ENCODE data around the gene MAML3. TPM values are rescaled to one million over a fixed set of nuclear protein-coding genes. Genes with fewer than 3 reads are reported as not detected.
A peak's percentile ranks its signal among the peaks of the same experiment; 100 is the strongest.

Gene MAML3
- total and polyA plus RNA-seq, 2 of the 13 experiments (the other 11 are each of a cell fraction or from before 2014, with no cell fraction given) = 0.05 to 0.13 TPM

- TF ChIP-seq CREB1 (IDR thresholded peaks at IDR 0.05) (peak; percentile 44; the same call in 1 of the 2 replicates), CREB1 (CRISPR knock-in tag; IDR thresholded peaks at IDR 0.05) (no peak), FOSL2 (CRISPR knock-in tag; IDR thresholded peaks at IDR 0.05) (peak; percentile 82), TIGD3 (CRISPR knock-in tag; IDR thresholded peaks at IDR 0.05; ENCODE audit: borderline replicate concordance) (no peak)
- H3K36me3 ChIP-seq (replicated peaks in 1 of 2; ENCODE audit: control insufficient read depth in 1 of 2, insufficient read depth in 2 of 2, low read length in 2 of 2) = no peaks in the 10 kb centered on the region
- 52% methylated on average over 14 of the region's 17 CpGs for WGBS (ENCODE audit: low lambda C conversion rate)
- no peak overlapping the region for H3K27ac ChIP-seq (ENCODE audit: extremely low read length, insufficient read depth, low read length)
- CTCF ChIA-PET (ENCODE audit: low intra/inter-chr PET ratio, low total read pairs) = no interaction called here
- intact Hi-C loops (cut with micrococcal nuclease; ENCODE audit: unreplicated experiment) (no loop called here), in situ Hi-C loops (cut with HindIII; ENCODE audit: extremely low pct_ligation_motif_present, low pct_unique_long_range_greater_than_20kb) (no loop called here)
- DNase-seq (ENCODE audit: low spot score) (peak; percentile 16), FAIRE-seq (no peak), ATAC-seq (peak; percentile 44; the same call in 1 of the 3 replicates)
- peaks cover 0 to 13% of the 10 kb centered on the region in 2 experiments; a peak in 1 of 5 replicates for H3K27me3 ChIP-seq (ENCODE audit: control insufficient read depth in 1 of 2, insufficient read depth in 2 of 2, low read length in 2 of 2)
- H3K4me3 ChIP-seq (replicated peaks in 1 of 3; ENCODE audit: insufficient read depth in 1 of 3, low read depth in 2 of 3, low read length in 3 of 3) = no peak overlapping the region
- H2AFZ ChIP-seq (ENCODE audit: low read length) = no peak overlapping the region
- no peaks in the 10 kb centered on the region for H3K4me1 ChIP-seq (ENCODE audit: insufficient read depth, low read length)
- no TSS peak for BruUV-seq (replicated peaks)
- no peak overlapping the region for H3K9ac ChIP-seq (ENCODE audit: insufficient read depth, low read depth, low read length)
- H3K9me3 ChIP-seq (ENCODE audit: low read length) = no peaks in the 10 kb centered on the region
- POLR2A ChIA-PET = no interaction called here
- H4K20me1 ChIP-seq (ENCODE audit: insufficient read depth, low read length) = no peaks in the 10 kb centered on the region
- H3K4me2 ChIP-seq (ENCODE audit: low read depth, low read length) = no peak overlapping the region
- no peaks in the 10 kb centered on the region for H3K79me2 ChIP-seq (ENCODE audit: insufficient read depth, low read length)
Observed at GRCh38 chr4:139988863-139989765, 164.9 kb downstream of the MAML3 start.

- Histone ChIP-seq H3K4me2 (ENCODE audit: low read depth, low read length) (no peak overlapping the region), H3K4me3 (replicated peaks in 1 of 3; ENCODE audit: insufficient read depth in 1 of 3, low read depth in 2 of 3, low read length in 3 of 3) (no peak overlapping the region), H3K9ac (ENCODE audit: insufficient read depth, low read depth, low read length) (no peak overlapping the region), H3K9me3 (ENCODE audit: low read length) (no peaks in the 10 kb centered on the region), H2AFZ (ENCODE audit: low read length) (no peak overlapping the region), H4K20me1 (ENCODE audit: insufficient read depth, low read length) (no peaks in the 10 kb centered on the region), H3K79me2 (ENCODE audit: insufficient read depth, low read length) (no peaks in the 10 kb centered on the region), H3K27ac (ENCODE audit: extremely low read length, insufficient read depth, low read length) (no peak overlapping the region), H3K36me3 (replicated peaks in 1 of 2; ENCODE audit: control insufficient read depth in 1 of 2, insufficient read depth in 2 of 2, low read length in 2 of 2) (no peaks in the 10 kb centered on the region), H3K27me3 (ENCODE audit: control insufficient read depth in 1 of 2, insufficient read depth in 2 of 2, low read length in 2 of 2) (peaks cover 0 to 13% of the 10 kb centered on the region in 2 experiments; a peak in 1 of 5 replicates), H3K4me1 (ENCODE audit: insufficient read depth, low read length) (no peaks in the 10 kb centered on the region)
- intact Hi-C loops (cut with micrococcal nuclease; ENCODE audit: unreplicated experiment) (no loop called here), in situ Hi-C loops (cut with HindIII; ENCODE audit: extremely low pct_ligation_motif_present, low pct_unique_long_range_greater_than_20kb) (no loop called here)
- 29% methylated on average over 7 of the region's 7 CpGs for WGBS (ENCODE audit: low lambda C conversion rate)
- DNase-seq (ENCODE audit: low spot score) (no peak), FAIRE-seq (no peak), ATAC-seq (no peak)
- BruUV-seq (replicated peaks) = no TSS peak
- POLR2A ChIA-PET = no interaction called here
- CTCF ChIA-PET (ENCODE audit: low intra/inter-chr PET ratio, low total read pairs) = no interaction called here
- TF ChIP-seq ARID2 (CRISPR knock-in tag; IDR thresholded peaks at IDR 0.05; ENCODE audit: borderline replicate concordance) = no peak
- no peak for TF ChIP-seq KIAA2018 (CRISPR knock-in tag; IDR thresholded peaks at IDR 0.05; ENCODE audit: borderline replicate concordance)
- TF ChIP-seq MXI1 (IDR thresholded peaks at IDR 0.05; ENCODE audit: borderline replicate concordance, low read depth, low read length) = no peak
Observed at GRCh38 chr4:139987502-139987850, 166.5 kb downstream of the MAML3 start.

Measured in HepG2 (cell line).